ENCODE results near the gene TKTL1.

Gene TKTL1

GRCh38 chrX:154354013-154354412 is 58.4 kb downstream of the TKTL1 start:
- no peak overlapping the region for H3K4me3 ChIP-seq (ENCODE audit: insufficient read depth, low read length, poor library complexity, severe bottlenecking)
- H3K9me2 ChIP-seq (replicated peaks; ENCODE audit: insufficient read depth, low read length), result no peaks in the 10 kb centered on the region
- no peak overlapping the region for H3K9ac ChIP-seq (ENCODE audit: low read length)
- H4K20me1 ChIP-seq (ENCODE audit: low read depth, low read length), result no peaks in the 10 kb centered on the region
- H3K79me2 ChIP-seq (ENCODE audit: insufficient read depth, low read length), result no peaks in the 10 kb centered on the region
- no peak overlapping the region for H3K27ac ChIP-seq (ENCODE audit: low read depth, low read length)
- H3K27me3 ChIP-seq (ENCODE audit: low read length), result no peaks in the 10 kb centered on the region
- H3K4me2 ChIP-seq (ENCODE audit: low read depth, low read length, poor library complexity, severe bottlenecking), result no peak overlapping the region
- H3K36me3 ChIP-seq (ENCODE audit: low read length), result no peaks in the 10 kb centered on the region
- no peak overlapping the region for H2AFZ ChIP-seq (ENCODE audit: low read depth, low read length, severe bottlenecking)
- TF ChIP-seq, protein P1, sequence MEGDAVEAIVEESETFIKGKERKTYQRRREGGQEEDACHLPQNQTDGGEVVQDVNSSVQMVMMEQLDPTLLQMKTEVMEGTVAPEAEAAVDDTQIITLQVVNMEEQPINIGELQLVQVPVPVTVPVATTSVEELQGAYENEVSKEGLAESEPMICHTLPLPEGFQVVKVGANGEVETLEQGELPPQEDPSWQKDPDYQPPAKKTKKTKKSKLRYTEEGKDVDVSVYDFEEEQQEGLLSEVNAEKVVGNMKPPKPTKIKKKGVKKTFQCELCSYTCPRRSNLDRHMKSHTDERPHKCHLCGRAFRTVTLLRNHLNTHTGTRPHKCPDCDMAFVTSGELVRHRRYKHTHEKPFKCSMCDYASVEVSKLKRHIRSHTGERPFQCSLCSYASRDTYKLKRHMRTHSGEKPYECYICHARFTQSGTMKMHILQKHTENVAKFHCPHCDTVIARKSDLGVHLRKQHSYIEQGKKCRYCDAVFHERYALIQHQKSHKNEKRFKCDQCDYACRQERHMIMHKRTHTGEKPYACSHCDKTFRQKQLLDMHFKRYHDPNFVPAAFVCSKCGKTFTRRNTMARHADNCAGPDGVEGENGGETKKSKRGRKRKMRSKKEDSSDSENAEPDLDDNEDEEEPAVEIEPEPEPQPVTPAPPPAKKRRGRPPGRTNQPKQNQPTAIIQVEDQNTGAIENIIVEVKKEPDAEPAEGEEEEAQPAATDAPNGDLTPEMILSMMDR (IDR thresholded peaks at IDR 0.05; ENCODE audit: insufficient read depth, low read length, poor library complexity, severe bottlenecking), result no peak
- no peak for TF ChIP-seq EZH2phosphoT487 (conservative IDR thresholded peaks at IDR 0.05; ENCODE audit: low read length)
- no peaks in the 10 kb centered on the region for H3K9me3 ChIP-seq (ENCODE audit: insufficient read depth, low read length)
- no peaks in the 10 kb centered on the region for H3F3A ChIP-seq (ENCODE audit: insufficient read depth)

DNA sequence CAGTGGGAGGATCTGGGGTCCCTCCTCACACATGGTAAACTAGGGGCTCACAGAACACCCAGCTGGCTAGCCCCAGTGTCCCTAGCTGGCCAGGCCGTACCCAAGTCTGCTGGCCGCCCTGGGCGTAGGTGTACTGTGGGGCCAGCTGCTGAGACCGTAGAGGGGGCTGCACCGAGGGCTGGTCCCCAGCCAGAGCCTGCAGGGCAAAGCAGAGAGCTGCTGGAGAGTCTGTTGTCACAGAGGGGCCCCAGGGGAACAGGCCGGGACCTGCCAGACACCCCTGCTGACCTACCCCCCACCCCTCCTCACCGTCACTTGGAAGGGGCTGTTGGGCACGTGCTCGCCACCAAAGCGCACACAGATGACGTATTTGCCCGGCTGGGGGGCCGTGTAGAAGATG is 58.9 kb downstream of the TKTL1 start:
- Histone ChIP-seq H3K9me2 (replicated peaks; ENCODE audit: insufficient read depth, low read length) (no peaks in the 10 kb centered on the region), H3K79me2 (ENCODE audit: insufficient read depth, low read length) (no peaks in the 10 kb centered on the region), H3K9ac (ENCODE audit: low read length) (no peak overlapping the region), H3K27ac (ENCODE audit: low read depth, low read length) (no peak overlapping the region), H3K4me3 (ENCODE audit: insufficient read depth, low read length, poor library complexity, severe bottlenecking) (no peak overlapping the region), H2AFZ (ENCODE audit: low read depth, low read length, severe bottlenecking) (no peak overlapping the region), H3K9me3 (ENCODE audit: insufficient read depth, low read length) (no peaks in the 10 kb centered on the region), H3K4me2 (ENCODE audit: low read depth, low read length, poor library complexity, severe bottlenecking) (no peak overlapping the region), H3F3A (ENCODE audit: insufficient read depth) (no peaks in the 10 kb centered on the region), H3K27me3 (ENCODE audit: low read length) (no peaks in the 10 kb centered on the region), H4K20me1 (ENCODE audit: low read depth, low read length) (no peaks in the 10 kb centered on the region), H3K36me3 (ENCODE audit: low read length) (no peaks in the 10 kb centered on the region)
- TF ChIP-seq, protein P1 (IDR thresholded peaks at IDR 0.05; ENCODE audit: insufficient read depth, low read length, poor library complexity, severe bottlenecking), result no peak
- TF ChIP-seq EZH2phosphoT487 (conservative IDR thresholded peaks at IDR 0.05; ENCODE audit: low read length), result no peak

DNA sequence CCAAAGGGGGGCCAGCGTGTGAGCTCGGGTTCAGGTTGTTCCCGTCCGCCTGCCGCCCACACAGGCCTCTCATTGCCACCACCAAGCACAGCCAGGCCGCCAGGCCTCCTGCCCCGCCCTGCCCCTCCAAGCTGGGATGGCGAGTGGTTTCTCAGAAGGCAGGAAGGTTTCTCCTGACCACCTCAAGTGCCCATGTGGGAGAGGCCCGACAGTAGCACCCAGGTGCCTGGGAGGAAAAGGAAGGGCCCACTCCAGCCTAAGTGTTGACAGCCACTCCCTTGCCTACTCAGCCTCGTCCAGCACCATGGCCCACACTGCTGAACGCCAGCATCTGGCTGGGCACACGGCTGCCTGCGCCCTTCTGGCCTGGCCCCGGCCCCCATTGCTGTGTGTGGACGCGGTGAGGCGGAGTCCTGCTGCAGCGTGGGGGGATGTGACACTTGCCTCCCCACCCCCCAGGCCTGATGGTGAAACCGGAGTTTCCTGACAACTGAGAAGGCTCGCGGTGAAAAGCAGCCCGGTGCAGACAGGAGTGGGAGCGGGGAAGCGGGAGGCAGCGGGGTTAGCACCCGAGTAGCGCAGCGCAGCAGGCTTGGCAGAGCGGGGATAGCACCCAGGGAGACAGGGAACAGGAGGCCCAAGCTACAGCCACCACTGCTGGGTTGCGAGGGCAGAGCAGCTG is 59.6 kb downstream of the TKTL1 start:
- H3K79me2 ChIP-seq (ENCODE audit: insufficient read depth, low read length), result no peaks in the 10 kb centered on the region
- no peaks in the 10 kb centered on the region for H3K27me3 ChIP-seq (ENCODE audit: low read length)
- no peaks in the 10 kb centered on the region for H3K36me3 ChIP-seq (ENCODE audit: low read length)
- no peaks in the 10 kb centered on the region for H4K20me1 ChIP-seq (ENCODE audit: low read depth, low read length)
- H3K4me3 ChIP-seq (ENCODE audit: insufficient read depth, low read length, poor library complexity, severe bottlenecking), result no peak overlapping the region
- H3K9me2 ChIP-seq (replicated peaks; ENCODE audit: insufficient read depth, low read length), result no peaks in the 10 kb centered on the region
- no peak overlapping the region for H3K9ac ChIP-seq (ENCODE audit: low read length)
- TF ChIP-seq EZH2phosphoT487 (conservative IDR thresholded peaks at IDR 0.05; ENCODE audit: low read length), result no peak
- TF ChIP-seq, protein P1 (IDR thresholded peaks at IDR 0.05; ENCODE audit: insufficient read depth, low read length, poor library complexity, severe bottlenecking), result no peak
- no peak overlapping the region for H3K27ac ChIP-seq (ENCODE audit: low read depth, low read length)
- H3K9me3 ChIP-seq (ENCODE audit: insufficient read depth, low read length), result no peaks in the 10 kb centered on the region
- H3K4me2 ChIP-seq (ENCODE audit: low read depth, low read length, poor library complexity, severe bottlenecking), result no peak overlapping the region
- no peak overlapping the region for H2AFZ ChIP-seq (ENCODE audit: low read depth, low read length, severe bottlenecking)
- H3F3A ChIP-seq (ENCODE audit: insufficient read depth), result no peaks in the 10 kb centered on the region
